Measurements from ENCODE around the gene SP140. TPM values are rescaled to one million over a fixed set of nuclear protein-coding genes. Genes with fewer than 3 reads are reported as not detected.

The SP140 gene
- total RNA-seq, 2 donors from 2014 or later: not detected

- WGBS, 2 experiments (ENCODE audit: insufficient coverage in 1 of 2, insufficient read length in 1 of 2): 92 to 94% methylated on average over 3 to 10 of the region's 10 CpGs
- Histone ChIP-seq H3K27ac (ENCODE audit: low read depth, low read length) (no peak overlapping the region), H3K27me3 (ENCODE audit: control insufficient read depth, insufficient read depth, low read length, poor library complexity, severe bottlenecking) (no peaks in the 10 kb centered on the region), H3K4me1 (ENCODE audit: control insufficient read depth, insufficient read depth, low read length) (no peaks in the 10 kb centered on the region), H3K9ac (ENCODE audit: extremely low read depth, low read length, poor library complexity, severe bottlenecking) (no peak overlapping the region), H3K9me3 (ENCODE audit: control insufficient read depth, low read length) (no peaks in the 10 kb centered on the region), H3K36me3 (ENCODE audit: control insufficient read depth, insufficient read depth, low read length) (no peaks in the 10 kb centered on the region), H3K4me3 (ENCODE audit: low read length) (no peak overlapping the region)
- no peaks in the 10 kb centered on the region for H3K36me3 Mint-ChIP-seq (ENCODE audit: low read depth)
- no peak for DNase-seq
- H3K4me1 Mint-ChIP-seq: peaks cover 2% of the 10 kb centered on the region
- H3K9me3 Mint-ChIP-seq: no peaks in the 10 kb centered on the region
- no peak overlapping the region for H3K4me3 Mint-ChIP-seq
- TF ChIP-seq CTCF (conservative IDR thresholded peaks at IDR 0.05): no peak
- H3K27me3 Mint-ChIP-seq (ENCODE audit: insufficient read depth): no peaks in the 10 kb centered on the region
- H3K27ac Mint-ChIP-seq: no peak overlapping the region
Observed at GRCh38 chr2:230202430-230203109, 23.0 kb upstream of the SP140 start.

DNA sequence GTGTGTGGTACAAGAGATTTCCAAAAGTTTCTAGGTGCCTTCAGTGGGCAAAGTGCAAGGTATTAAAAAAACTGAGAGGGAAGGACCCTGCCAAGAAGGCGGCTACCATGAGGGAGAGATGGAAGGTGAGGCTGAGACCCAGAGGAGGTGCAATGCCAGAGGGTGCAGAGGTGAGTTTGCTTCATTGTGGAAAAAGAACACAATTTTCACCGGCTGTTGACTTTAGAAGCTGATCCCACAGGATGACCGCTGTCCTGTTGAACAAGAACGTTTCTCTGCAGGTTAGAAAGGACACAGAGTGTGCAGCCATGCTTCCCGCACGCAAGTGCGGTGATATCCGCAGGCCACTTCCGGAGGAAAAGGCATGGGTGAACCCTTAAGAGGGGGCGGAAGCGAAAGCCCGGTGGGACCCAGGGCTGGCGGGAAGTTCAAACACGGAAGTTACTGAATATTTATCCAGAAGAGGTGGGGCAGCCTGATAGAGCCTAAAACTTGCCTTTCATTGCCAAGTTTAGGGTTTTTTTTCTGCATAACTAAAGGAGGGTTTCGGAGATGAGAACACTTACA lies 22.3 kb upstream of the SP140 start:
- Histone ChIP-seq H3K27ac (ENCODE audit: low read depth, low read length) (no peak overlapping the region), H3K9ac (ENCODE audit: extremely low read depth, low read length, poor library complexity, severe bottlenecking) (no peak overlapping the region), H3K4me3 (ENCODE audit: low read length) (no peak overlapping the region), H3K9me3 (ENCODE audit: control insufficient read depth, low read length) (no peaks in the 10 kb centered on the region), H3K4me1 (ENCODE audit: control insufficient read depth, insufficient read depth, low read length) (no peaks in the 10 kb centered on the region), H3K36me3 (ENCODE audit: control insufficient read depth, insufficient read depth, low read length) (no peaks in the 10 kb centered on the region), H3K27me3 (ENCODE audit: control insufficient read depth, insufficient read depth, low read length, poor library complexity, severe bottlenecking) (no peaks in the 10 kb centered on the region)
- no peak for DNase-seq
- Mint-ChIP-seq H3K27me3 (ENCODE audit: insufficient read depth) (no peaks in the 10 kb centered on the region), H3K9me3 (no peaks in the 10 kb centered on the region), H3K4me1 (peaks cover 2% of the 10 kb centered on the region), H3K4me3 (no peak overlapping the region), H3K36me3 (ENCODE audit: low read depth) (no peaks in the 10 kb centered on the region), H3K27ac (no peak overlapping the region)
- 94 to 96% methylated on average over 8 to 14 of the region's 15 CpGs for WGBS, 2 experiments (ENCODE audit: insufficient coverage in 1 of 2, insufficient read length in 1 of 2)
- TF ChIP-seq CTCF (conservative IDR thresholded peaks at IDR 0.05): no peak

- Histone ChIP-seq H3K36me3 (ENCODE audit: control insufficient read depth, insufficient read depth, low read length) (no peaks in the 10 kb centered on the region), H3K9ac (ENCODE audit: extremely low read depth, low read length, poor library complexity, severe bottlenecking) (no peak overlapping the region), H3K4me1 (ENCODE audit: control insufficient read depth, insufficient read depth, low read length) (no peaks in the 10 kb centered on the region), H3K9me3 (ENCODE audit: control insufficient read depth, low read length) (no peaks in the 10 kb centered on the region), H3K27ac (ENCODE audit: low read depth, low read length) (no peak overlapping the region), H3K4me3 (ENCODE audit: low read length) (no peak overlapping the region), H3K27me3 (ENCODE audit: control insufficient read depth, insufficient read depth, low read length, poor library complexity, severe bottlenecking) (no peaks in the 10 kb centered on the region)
- Mint-ChIP-seq H3K4me1 (peaks cover 2% of the 10 kb centered on the region), H3K27ac (no peak overlapping the region), H3K9me3 (no peaks in the 10 kb centered on the region), H3K27me3 (ENCODE audit: insufficient read depth) (no peaks in the 10 kb centered on the region), H3K36me3 (ENCODE audit: low read depth) (no peaks in the 10 kb centered on the region), H3K4me3 (no peak overlapping the region)
- TF ChIP-seq CTCF (conservative IDR thresholded peaks at IDR 0.05): no peak
- DNase-seq: no peak
- 86 to 100% methylated on average over 1 of the region's 1 CpG for WGBS, 2 experiments (ENCODE audit: insufficient coverage in 1 of 2, insufficient read length in 1 of 2)
Observed at GRCh38 chr2:230205034-230205433, 20.5 kb upstream of the SP140 start.
